ENCODE results near the gene AUTS2. TPM values are rescaled to one million over a fixed set of nuclear protein-coding genes. Genes with fewer than 3 reads are reported as not detected.

Gene AUTS2
- total RNA-seq, 4 donors from 2014 or later, result 29.8 to 114 (median 59.4) TPM

GRCh38 chr7:70306173-70306572, 707.9 kb downstream of the AUTS2 start:
- WGBS, 2 donors (ENCODE audit: low coverage in 1 of 2), result 56 to 81% methylated on average over 2 of the region's 2 CpGs

GRCh38 chr7:70307544-70308106, 709.4 kb downstream of the AUTS2 start:
- no peaks in the 10 kb centered on the region for H3K27me3 ChIP-seq
- TF ChIP-seq CTCF (IDR thresholded peaks at IDR 0.05), result no peak
- peak in 1 of 3 donors; percentile 28 for TF ChIP-seq POLR2AphosphoS5 (IDR thresholded peaks at IDR 0.05)
- TF ChIP-seq POLR2A (IDR thresholded peaks at IDR 0.05), result no peak
- H3K4me3 ChIP-seq, result no peak overlapping the region
- H3K36me3 ChIP-seq, result no peaks in the 10 kb centered on the region
- intact Hi-C loops (cut with DNase I; ENCODE audit: low total_unique reads) (no loop called here), in situ Hi-C loops (cut with MboI; ENCODE audit: low pct_ligation_motif_present in 1 of 4, low pct_unique_long_range_greater_than_20kb in 1 of 4, low sequenced_read_pairs in 3 of 4) (no loop called here)
- WGBS, 2 donors (ENCODE audit: low coverage in 1 of 2), result 26 to 50% methylated on average over 3 of the region's 3 CpGs
- no peaks in the 10 kb centered on the region for H3K9me3 ChIP-seq
- peaks cover 0 to 15% (median 0%) of the 10 kb centered on the region in 4 donors for H3K4me1 ChIP-seq
- peak overlapping the region; percentile 2 to 26 (median 10) for H3K27ac ChIP-seq
- DNase-seq, result no peak

More at GRCh38 chr7:70306173-70306572, 707.9 kb downstream of the AUTS2 start:
- intact Hi-C loops (cut with DNase I; ENCODE audit: low total_unique reads), result no loop called here
- H3K27me3 ChIP-seq, result no peaks in the 10 kb centered on the region
- H3K4me3 ChIP-seq, result no peak overlapping the region
- no peak for DNase-seq
- H3K9me3 ChIP-seq, result no peaks in the 10 kb centered on the region
- no peaks in the 10 kb centered on the region for H3K36me3 ChIP-seq
- peaks cover 0 to 15% (median 0%) of the 10 kb centered on the region in 4 donors for H3K4me1 ChIP-seq
- no peak overlapping the region for H3K27ac ChIP-seq
- no peak for TF ChIP-seq POLR2A (IDR thresholded peaks at IDR 0.05)
- no peak for TF ChIP-seq EP300 (IDR thresholded peaks at IDR 0.05; ENCODE audit: low read depth)
- no peak for TF ChIP-seq CTCF (IDR thresholded peaks at IDR 0.05)
- no peak for TF ChIP-seq POLR2AphosphoS5 (IDR thresholded peaks at IDR 0.05)
- in situ Hi-C loops (cut with MboI; ENCODE audit: low pct_ligation_motif_present in 1 of 4, low pct_unique_long_range_greater_than_20kb in 1 of 4, low sequenced_read_pairs in 3 of 4), result no loop called here

DNA sequence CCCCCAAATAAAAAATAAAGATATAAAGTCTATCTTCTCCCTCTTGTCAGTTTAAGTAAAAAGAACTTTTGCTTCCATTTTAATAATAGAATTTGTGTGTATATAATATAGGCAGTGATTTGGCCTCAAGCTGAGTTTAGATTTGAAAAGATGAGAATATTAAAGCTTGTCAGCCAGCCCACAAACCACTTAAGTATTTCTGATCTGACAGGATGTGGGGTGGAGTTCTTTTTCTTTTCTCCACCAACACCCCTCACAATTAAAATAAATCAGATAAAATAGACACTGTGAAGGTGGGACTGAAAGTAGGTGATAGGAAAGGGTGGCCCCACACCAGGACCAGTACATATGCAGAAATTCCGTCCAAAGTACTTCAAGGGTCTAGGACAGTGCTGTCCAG, 714.1 kb downstream of the AUTS2 start:
- H3K27me3 ChIP-seq, result no peaks in the 10 kb centered on the region
- no peak overlapping the region for H3K27ac ChIP-seq
- intact Hi-C loops (cut with DNase I; ENCODE audit: low total_unique reads) (no loop called here), in situ Hi-C loops (cut with MboI; ENCODE audit: low pct_ligation_motif_present in 1 of 4, low pct_unique_long_range_greater_than_20kb in 1 of 4, low sequenced_read_pairs in 3 of 4) (no loop called here)
- TF ChIP-seq POLR2A (IDR thresholded peaks at IDR 0.05) (no peak), CTCF (IDR thresholded peaks at IDR 0.05) (no peak), EP300 (IDR thresholded peaks at IDR 0.05; ENCODE audit: low read depth) (no peak), POLR2AphosphoS5 (IDR thresholded peaks at IDR 0.05) (no peak)
- WGBS, 2 donors (ENCODE audit: low coverage in 1 of 2), result 76 to 88% methylated on average over 1 of the region's 1 CpG
- no peak for DNase-seq
- H3K4me3 ChIP-seq, result no peak overlapping the region
- no peaks in the 10 kb centered on the region for H3K36me3 ChIP-seq
- H3K9me3 ChIP-seq, result no peaks in the 10 kb centered on the region
- peaks cover 0 to 8% (median 0%) of the 10 kb centered on the region in 4 donors for H3K4me1 ChIP-seq

DNA sequence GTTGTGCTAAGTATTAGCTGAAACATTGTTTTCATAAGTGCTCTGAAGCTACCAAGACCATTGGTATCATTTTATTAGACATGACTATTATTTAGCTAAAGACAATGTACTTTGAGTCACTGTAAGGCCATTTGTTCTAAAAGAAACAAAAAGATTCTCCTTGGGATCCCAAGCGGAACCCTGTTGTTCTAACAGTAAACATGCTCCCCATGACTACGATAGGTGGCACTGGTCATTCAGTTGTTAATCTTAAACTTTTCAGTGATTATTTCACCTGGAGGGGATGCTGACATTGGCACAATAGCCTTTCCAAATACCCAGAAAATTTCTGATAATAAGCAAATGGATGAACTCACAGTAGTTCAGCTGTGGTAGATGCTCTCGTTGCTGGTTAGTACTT, 715.0 kb downstream of the AUTS2 start:
- no peaks in the 10 kb centered on the region for H3K4me1 ChIP-seq
- in situ Hi-C loops (cut with MboI; ENCODE audit: low pct_ligation_motif_present in 1 of 4, low pct_unique_long_range_greater_than_20kb in 1 of 4, low sequenced_read_pairs in 3 of 4) (no loop called here), intact Hi-C loops (cut with DNase I; ENCODE audit: low total_unique reads) (no loop called here)
- H3K4me3 ChIP-seq, result no peak overlapping the region
- no peak for DNase-seq
- H3K27ac ChIP-seq, result no peak overlapping the region
- no peaks in the 10 kb centered on the region for H3K27me3 ChIP-seq
- WGBS, 2 donors (ENCODE audit: low coverage in 1 of 2), result 90 to 100% methylated on average over 2 to 3 of the region's 3 CpGs
- H3K36me3 ChIP-seq, result no peaks in the 10 kb centered on the region
- TF ChIP-seq EP300 (IDR thresholded peaks at IDR 0.05; ENCODE audit: low read depth) (no peak), CTCF (IDR thresholded peaks at IDR 0.05) (no peak), POLR2A (IDR thresholded peaks at IDR 0.05) (no peak), POLR2AphosphoS5 (IDR thresholded peaks at IDR 0.05) (no peak)
- no peaks in the 10 kb centered on the region for H3K9me3 ChIP-seq
